HUES48 (cell line): ENCODE measurements around the gene PRF1.

Source experiments
- H3K27ac ChIP-seq: one replicate; pipeline ENCODE4 v1.7.0; 2013; ENCODE audit warnings: low read depth, low read length, inconsistent platforms
- H3K27me3 ChIP-seq: 2 replicates; pipeline ENCODE4 v1.6.1; 2013; ENCODE audit warnings: mild to moderate bottlenecking, low read length; ENCODE audit not compliant: control insufficient read depth, insufficient read depth
- H3K36me3 ChIP-seq: 2 replicates; pipeline ENCODE4 v1.6.1; 2013; ENCODE audit warnings: low read length; ENCODE audit not compliant: control insufficient read depth, insufficient read depth
- H3K4me1 ChIP-seq: 2 replicates; pipeline ENCODE4 v1.6.1; 2013; ENCODE audit warnings: mild to moderate bottlenecking, low read length; ENCODE audit not compliant: control insufficient read depth, insufficient read depth
- H3K4me3 ChIP-seq: 2 replicates; pipeline ENCODE4 v1.5.1; 2013; ENCODE audit warnings: mild to moderate bottlenecking, low read depth, low read length
- H3K9ac ChIP-seq: 2 replicates; pipeline ENCODE4 v1.6.1; 2013; ENCODE audit warnings: mild to moderate bottlenecking, low read depth, low read length, moderate library complexity
- H3K9me3 ChIP-seq: 2 replicates; pipeline ENCODE4 v1.6.1; 2013; ENCODE audit warnings: low read length; ENCODE audit not compliant: control insufficient read depth, insufficient read depth

The PRF1 gene

GRCh38 chr10:70592746-70593512, 9.6 kb downstream of the PRF1 start:
- Histone ChIP-seq H3K4me3 (no peak overlapping the region), H3K27me3 (no peaks in the 10 kb centered on the region), H3K4me1 (no peaks in the 10 kb centered on the region), H3K9me3 (no peaks in the 10 kb centered on the region), H3K36me3 (no peaks in the 10 kb centered on the region), H3K27ac (no peak overlapping the region), H3K9ac (no peak overlapping the region)

DNA sequence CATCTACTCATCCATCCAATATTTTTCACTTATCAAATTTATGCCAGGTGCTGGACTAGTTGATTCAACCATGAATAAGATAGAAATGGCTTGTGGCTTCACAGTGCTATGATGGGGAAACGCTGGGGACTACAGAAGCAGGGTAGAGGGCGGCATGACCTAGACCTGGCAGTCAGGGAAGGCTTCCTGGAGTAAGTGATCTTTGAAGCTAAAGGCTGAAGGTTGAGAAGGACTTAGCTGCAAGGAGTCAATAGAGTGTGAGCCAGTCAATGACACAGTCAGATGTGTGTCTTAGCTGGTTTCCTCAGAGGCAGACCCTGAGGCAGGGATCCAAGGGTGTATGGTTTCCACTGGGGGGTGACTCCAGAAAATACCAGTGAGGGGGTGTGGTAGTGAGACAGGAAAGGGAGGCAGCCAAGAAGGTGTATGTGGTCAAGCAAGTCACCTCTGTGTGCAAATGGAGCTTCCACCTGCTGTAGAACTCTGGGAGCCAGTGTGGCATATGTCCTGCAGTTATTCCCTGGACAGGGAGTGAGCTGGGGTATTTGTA, 10.3 kb downstream of the PRF1 start:
- Histone ChIP-seq H3K4me1 (no peaks in the 10 kb centered on the region), H3K9ac (no peak overlapping the region), H3K4me3 (no peak overlapping the region)

DNA sequence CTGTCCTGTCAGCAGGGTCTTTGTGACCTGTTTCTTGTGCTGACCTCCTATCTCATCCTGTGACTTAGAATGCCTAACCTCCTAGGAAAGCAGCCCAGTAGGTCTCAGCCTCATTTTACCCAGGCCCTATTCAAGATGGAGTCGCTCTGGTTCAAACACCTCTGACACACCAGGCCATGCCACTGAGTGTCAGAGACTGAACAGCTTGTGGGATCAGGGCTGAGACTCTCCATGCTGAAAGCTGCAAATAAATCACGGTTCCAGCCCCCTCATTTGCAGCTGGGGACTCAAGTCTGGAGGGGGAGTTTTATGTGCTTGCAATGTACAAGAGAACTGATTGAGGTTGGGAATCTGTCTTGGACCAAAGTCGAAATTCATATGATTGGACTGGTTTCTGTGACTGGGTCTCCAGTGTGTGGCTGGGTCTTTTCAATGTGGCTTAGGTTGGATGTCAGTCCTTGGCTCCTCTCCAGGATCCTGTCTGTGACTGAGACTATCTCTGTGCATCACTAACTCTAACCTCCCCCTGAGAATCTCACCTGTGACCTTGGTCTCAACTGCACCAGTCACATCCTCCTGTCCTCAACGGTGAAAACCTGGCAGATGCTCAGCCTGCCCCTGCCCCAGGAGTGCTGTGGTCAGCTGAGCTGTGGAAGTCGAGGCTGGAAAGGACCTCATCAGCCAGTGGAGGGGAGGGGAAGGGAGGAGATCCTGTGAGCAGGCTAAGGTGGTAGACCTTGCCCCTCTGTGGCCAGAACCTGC, 11.7 kb downstream of the PRF1 start:
- Histone ChIP-seq H3K4me1 (no peaks in the 10 kb centered on the region), H3K4me3 (no peak overlapping the region), H3K9ac (no peak overlapping the region), H3K27ac (no peak overlapping the region), H3K27me3 (no peaks in the 10 kb centered on the region), H3K9me3 (no peaks in the 10 kb centered on the region), H3K36me3 (no peaks in the 10 kb centered on the region)

More for the DNA sequence above, 10.3 kb downstream of the PRF1 start:
- no peak overlapping the region for H3K27ac ChIP-seq
- no peaks in the 10 kb centered on the region for H3K27me3 ChIP-seq
- H3K36me3 ChIP-seq, result no peaks in the 10 kb centered on the region
- H3K9me3 ChIP-seq, result no peaks in the 10 kb centered on the region

- H3K4me3 ChIP-seq, result no peak overlapping the region
- H3K27ac ChIP-seq, result no peak overlapping the region
Measured at GRCh38 chr10:70589762-70590654, 12.5 kb downstream of the PRF1 start.

DNA sequence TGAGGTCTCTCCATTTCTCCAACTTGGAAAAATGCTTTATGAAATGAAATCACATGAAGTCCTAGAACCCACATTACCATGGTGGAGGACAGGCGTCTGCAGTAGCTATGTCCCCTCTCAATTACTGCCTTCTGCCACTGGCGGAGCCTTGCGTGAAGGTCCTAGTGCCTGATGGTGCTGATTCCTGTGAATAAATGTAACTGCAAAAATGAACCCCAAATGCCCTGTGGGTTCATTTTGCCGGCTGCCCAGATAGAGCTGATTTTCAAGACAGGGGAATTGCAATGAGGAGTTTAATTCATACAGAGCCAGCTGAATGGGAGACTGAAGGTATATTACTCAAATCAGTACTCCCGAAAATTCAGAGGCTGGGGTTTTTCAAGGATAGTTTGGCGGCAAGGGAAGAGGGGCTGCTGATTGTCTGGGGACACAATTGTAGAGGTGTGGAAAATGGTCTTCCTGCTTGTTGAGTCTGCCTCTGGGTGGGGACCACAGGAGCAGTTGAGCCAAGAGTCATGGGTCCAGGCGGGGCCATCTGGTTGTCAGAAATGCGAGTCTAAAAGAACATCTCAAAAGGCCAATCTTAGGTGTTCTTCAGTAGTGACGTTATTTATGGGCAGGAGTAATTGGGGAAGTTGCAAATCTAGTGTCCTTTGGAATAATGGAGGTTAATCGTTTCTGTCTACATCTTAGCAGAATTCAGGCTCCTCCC, 13.5 kb downstream of the PRF1 start:
- no peaks in the 10 kb centered on the region for H3K36me3 ChIP-seq
- no peaks in the 10 kb centered on the region for H3K27me3 ChIP-seq
- H3K4me3 ChIP-seq, result no peak overlapping the region
- H3K4me1 ChIP-seq, result peaks cover 14% of the 10 kb centered on the region
- no peaks in the 10 kb centered on the region for H3K9me3 ChIP-seq
- H3K9ac ChIP-seq, result no peak overlapping the region
- H3K27ac ChIP-seq, result no peak overlapping the region

More at GRCh38 chr10:70589762-70590654, 12.5 kb downstream of the PRF1 start:
- no peaks in the 10 kb centered on the region for H3K9me3 ChIP-seq
- no peaks in the 10 kb centered on the region for H3K27me3 ChIP-seq
- no peak overlapping the region for H3K9ac ChIP-seq
- no peaks in the 10 kb centered on the region for H3K36me3 ChIP-seq
- peaks cover 5% of the 10 kb centered on the region for H3K4me1 ChIP-seq

DNA sequence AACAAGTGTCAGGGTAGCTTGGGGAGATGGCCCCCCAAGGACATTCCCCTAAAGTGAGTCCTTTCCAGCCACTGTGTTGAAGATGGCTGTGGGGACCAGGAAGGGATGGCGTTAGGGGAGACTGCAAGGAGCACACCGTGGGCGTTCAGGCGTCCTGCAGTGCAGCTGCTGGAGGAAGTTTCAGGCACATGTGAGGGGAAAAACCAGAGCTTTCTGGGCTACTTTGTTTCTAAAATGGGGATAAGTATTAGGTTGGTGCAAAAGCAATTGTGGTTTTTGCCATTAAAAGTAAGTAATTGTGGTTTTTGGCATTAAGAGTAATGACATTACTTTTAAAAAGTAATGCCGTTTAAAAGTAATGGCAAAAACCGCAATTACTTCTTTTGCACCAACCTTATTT, 14.3 kb downstream of the PRF1 start:
- Histone ChIP-seq H3K27ac (no peak overlapping the region), H3K27me3 (no peaks in the 10 kb centered on the region), H3K36me3 (no peaks in the 10 kb centered on the region), H3K4me1 (peaks cover 14% of the 10 kb centered on the region), H3K9ac (no peak overlapping the region), H3K9me3 (no peaks in the 10 kb centered on the region), H3K4me3 (no peak overlapping the region)

GRCh38 chr10:70587045-70587658, 15.4 kb downstream of the PRF1 start:
- no peak overlapping the region for H3K27ac ChIP-seq
- no peak overlapping the region for H3K9ac ChIP-seq
- no peaks in the 10 kb centered on the region for H3K27me3 ChIP-seq
- H3K4me1 ChIP-seq, result peaks cover 17% of the 10 kb centered on the region
- no peaks in the 10 kb centered on the region for H3K36me3 ChIP-seq
- no peaks in the 10 kb centered on the region for H3K9me3 ChIP-seq
- H3K4me3 ChIP-seq, result no peak overlapping the region

GRCh38 chr10:70586348-70586930, 16.1 kb downstream of the PRF1 start:
- Histone ChIP-seq H3K27ac (no peak overlapping the region), H3K9ac (no peak overlapping the region), H3K36me3 (no peaks in the 10 kb centered on the region), H3K9me3 (no peaks in the 10 kb centered on the region), H3K4me1 (peaks cover 17% of the 10 kb centered on the region), H3K4me3 (no peak overlapping the region), H3K27me3 (no peaks in the 10 kb centered on the region)

DNA sequence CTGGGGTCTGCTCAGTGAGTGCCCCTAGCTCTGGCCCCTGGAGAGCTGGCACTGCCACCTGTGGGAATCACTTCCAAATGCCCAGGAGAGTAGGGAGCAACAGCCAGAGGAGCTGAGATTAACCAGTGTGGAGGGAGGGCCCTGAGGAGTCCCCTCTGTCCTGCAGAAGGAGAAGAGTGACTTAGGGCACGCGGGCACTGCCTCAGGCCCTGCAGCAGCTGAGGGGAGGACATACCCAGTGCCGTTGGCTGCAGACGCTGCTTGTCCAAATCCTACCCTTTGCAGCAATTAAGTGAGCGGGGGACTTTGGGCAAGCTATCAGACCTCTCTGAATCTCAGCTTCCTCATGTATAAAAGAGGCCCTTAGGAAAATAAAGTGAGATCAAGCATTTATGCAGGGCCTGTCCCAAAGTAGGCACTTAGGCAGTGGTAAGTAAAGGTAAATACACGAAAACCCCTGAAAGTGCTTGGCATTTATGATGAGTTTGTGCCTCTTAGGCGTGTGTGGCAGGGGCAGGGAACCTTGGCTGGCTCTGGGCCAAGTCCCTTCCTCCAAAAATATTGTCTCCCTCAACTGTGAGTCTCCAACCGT, 16.9 kb downstream of the PRF1 start:
- no peak overlapping the region for H3K4me3 ChIP-seq
- no peaks in the 10 kb centered on the region for H3K27me3 ChIP-seq
- H3K27ac ChIP-seq, result no peak overlapping the region
- no peaks in the 10 kb centered on the region for H3K36me3 ChIP-seq
- H3K9me3 ChIP-seq, result no peaks in the 10 kb centered on the region
- H3K9ac ChIP-seq, result no peak overlapping the region
- peaks cover 17% of the 10 kb centered on the region for H3K4me1 ChIP-seq
